ENCODE results near the gene C14orf132.
A peak's percentile ranks its signal among the peaks of the same experiment; 100 is the strongest.
"Not testable (repeated sequence)": the region's sequence is repeated elsewhere in the genome, so short reads cannot be mapped to it uniquely, and the experiment has no call there.

C14orf132 gene

GRCh38 chr14:96038920-96039632 is at the start of gene C14orf132:
C14orf132 (plus strand) TSS chr14:96039362; CDS start chr14:96039501, 139 bp downstream.
- Mint-ChIP-seq H3K27me3 (peaks cover 57% of the 10 kb centered on the region), H3K9me3 (no peaks in the 10 kb centered on the region), H3K27ac (no peak within 1 kb of the TSS), H3K4me3 (peak within 1 kb of the TSS; percentile 66), H3K36me3 (no peaks in the 10 kb centered on the region), H3K4me1 (peaks cover 19% of the 10 kb centered on the region)
- peak; percentile 62 for ATAC-seq

- no peaks in the 10 kb centered on the region for H3K36me3 Mint-ChIP-seq
- no peak overlapping the region for H3K27ac Mint-ChIP-seq
- no peaks in the 10 kb centered on the region for H3K4me1 Mint-ChIP-seq
- H3K9me3 Mint-ChIP-seq: peaks cover 17% of the 10 kb centered on the region
- no peak for ATAC-seq
- peaks cover 31% of the 10 kb centered on the region for H3K27me3 Mint-ChIP-seq
- H3K4me3 Mint-ChIP-seq: no peak overlapping the region
Measured at GRCh38 chr14:95993768-95994592, 45.2 kb upstream of the C14orf132 start.

GRCh38 chr14:95994593-95994928 is 44.6 kb upstream of the C14orf132 start:
- H3K27me3 Mint-ChIP-seq: peaks cover 37% of the 10 kb centered on the region
- no peak overlapping the region for H3K27ac Mint-ChIP-seq
- no peaks in the 10 kb centered on the region for H3K4me1 Mint-ChIP-seq
- H3K36me3 Mint-ChIP-seq: no peaks in the 10 kb centered on the region
- peaks cover 17% of the 10 kb centered on the region for H3K9me3 Mint-ChIP-seq
- H3K4me3 Mint-ChIP-seq: no peak overlapping the region
- ATAC-seq: no peak

- Mint-ChIP-seq H3K27ac (no peak overlapping the region), H3K9me3 (peaks cover 6% of the 10 kb centered on the region), H3K4me1 (no peaks in the 10 kb centered on the region), H3K27me3 (peaks cover 67% of the 10 kb centered on the region), H3K36me3 (no peaks in the 10 kb centered on the region), H3K4me3 (no peak overlapping the region)
- ATAC-seq: no peak
Measured at GRCh38 chr14:95998656-95999055, 40.5 kb upstream of the C14orf132 start.

GRCh38 chr14:96001866-96002497 is 37.2 kb upstream of the C14orf132 start:
- H3K27ac Mint-ChIP-seq: no peak overlapping the region
- peaks cover 81% of the 10 kb centered on the region for H3K27me3 Mint-ChIP-seq
- H3K9me3 Mint-ChIP-seq: peaks cover 16% of the 10 kb centered on the region
- no peak for ATAC-seq
- no peaks in the 10 kb centered on the region for H3K4me1 Mint-ChIP-seq
- H3K36me3 Mint-ChIP-seq: no peaks in the 10 kb centered on the region
- no peak overlapping the region for H3K4me3 Mint-ChIP-seq

- ATAC-seq: no peak
- Mint-ChIP-seq H3K4me1 (no peaks in the 10 kb centered on the region), H3K27ac (no peak overlapping the region), H3K36me3 (no peaks in the 10 kb centered on the region), H3K4me3 (no peak overlapping the region), H3K9me3 (peaks cover 16% of the 10 kb centered on the region), H3K27me3 (peaks cover 76% of the 10 kb centered on the region)
Measured at GRCh38 chr14:96002498-96002884, 36.7 kb upstream of the C14orf132 start.

- peaks cover 12% of the 10 kb centered on the region for H3K4me1 Mint-ChIP-seq
- no peak for ATAC-seq
- no peak overlapping the region for H3K27ac Mint-ChIP-seq
- H3K27me3 Mint-ChIP-seq: no peaks in the 10 kb centered on the region
- H3K36me3 Mint-ChIP-seq: peaks cover 6% of the 10 kb centered on the region
- peaks cover 16% of the 10 kb centered on the region for H3K9me3 Mint-ChIP-seq
- no peak overlapping the region for H3K4me3 Mint-ChIP-seq
Measured at GRCh38 chr14:96011131-96011530, 28.0 kb upstream of the C14orf132 start.

- no peak for ATAC-seq
- no peak overlapping the region for H3K27ac Mint-ChIP-seq
- peaks cover 16% of the 10 kb centered on the region for H3K9me3 Mint-ChIP-seq
- peaks cover 6% of the 10 kb centered on the region for H3K36me3 Mint-ChIP-seq
- peaks cover under 1% of the 10 kb centered on the region for H3K27me3 Mint-ChIP-seq
- no peak overlapping the region for H3K4me3 Mint-ChIP-seq
- peaks cover 12% of the 10 kb centered on the region for H3K4me1 Mint-ChIP-seq
Measured at GRCh38 chr14:96011607-96012006, 27.6 kb upstream of the C14orf132 start.

GRCh38 chr14:96012757-96013156 is 26.4 kb upstream of the C14orf132 start:
- H3K4me1 Mint-ChIP-seq: peaks cover 12% of the 10 kb centered on the region
- H3K4me3 Mint-ChIP-seq, ATAC-seq, H3K27ac Mint-ChIP-seq, H3K36me3 Mint-ChIP-seq: not testable (repeated sequence)
- H3K9me3 Mint-ChIP-seq: peaks cover 18% of the 10 kb centered on the region
- peaks cover 12% of the 10 kb centered on the region for H3K27me3 Mint-ChIP-seq

- H3K9me3 Mint-ChIP-seq: peaks cover 20% of the 10 kb centered on the region
- peaks cover 6% of the 10 kb centered on the region for H3K36me3 Mint-ChIP-seq
- ATAC-seq: no peak
- H3K27me3 Mint-ChIP-seq: peaks cover 23% of the 10 kb centered on the region
- peaks cover 12% of the 10 kb centered on the region for H3K4me1 Mint-ChIP-seq
- H3K27ac Mint-ChIP-seq: no peak overlapping the region
- no peak overlapping the region for H3K4me3 Mint-ChIP-seq
Measured at GRCh38 chr14:96014176-96014575, 25.0 kb upstream of the C14orf132 start.

GRCh38 chr14:96016501-96017160 is 22.5 kb upstream of the C14orf132 start:
- no peak for ATAC-seq
- H3K9me3 Mint-ChIP-seq: peaks cover 7% of the 10 kb centered on the region
- H3K27me3 Mint-ChIP-seq: peaks cover 37% of the 10 kb centered on the region
- H3K36me3 Mint-ChIP-seq: peaks cover 2% of the 10 kb centered on the region
- H3K27ac Mint-ChIP-seq: no peak overlapping the region
- peaks cover 12% of the 10 kb centered on the region for H3K4me1 Mint-ChIP-seq
- H3K4me3 Mint-ChIP-seq: no peak overlapping the region

GRCh38 chr14:96017882-96018281 is 21.3 kb upstream of the C14orf132 start:
- Mint-ChIP-seq H3K4me3 (no peak overlapping the region), H3K27me3 (peaks cover 37% of the 10 kb centered on the region), H3K36me3 (no peaks in the 10 kb centered on the region), H3K27ac (no peak overlapping the region), H3K4me1 (peaks cover 1% of the 10 kb centered on the region), H3K9me3 (peaks cover 4% of the 10 kb centered on the region)
- ATAC-seq: no peak

GRCh38 chr14:96027431-96028355 is 11.5 kb upstream of the C14orf132 start:
- H3K9me3 Mint-ChIP-seq: no peaks in the 10 kb centered on the region
- no peak overlapping the region for H3K27ac Mint-ChIP-seq
- ATAC-seq: no peak
- no peaks in the 10 kb centered on the region for H3K36me3 Mint-ChIP-seq
- no peaks in the 10 kb centered on the region for H3K4me1 Mint-ChIP-seq
- H3K4me3 Mint-ChIP-seq: no peak overlapping the region
- peaks cover 33% of the 10 kb centered on the region for H3K27me3 Mint-ChIP-seq

GRCh38 chr14:96029089-96029645 is 10.0 kb upstream of the C14orf132 start:
- ATAC-seq: no peak
- Mint-ChIP-seq H3K4me3 (no peak overlapping the region), H3K27me3 (peaks cover 33% of the 10 kb centered on the region), H3K9me3 (no peaks in the 10 kb centered on the region), H3K4me1 (no peaks in the 10 kb centered on the region), H3K36me3 (no peaks in the 10 kb centered on the region), H3K27ac (no peak overlapping the region)
